GM10248 (cell line): ENCODE data around the gene MAN1C1.

Source experiments
- CTCF ChIA-PET: fragments of 300-600 bp; sonication (Branson Sonifier 250); formaldehyde crosslinking; extraction: SDS; loops from one replicate; lab custom pipeline; 2021; ENCODE audit warnings: antibody characterized with exemption; lab: Yijun Ruan, JAX
- POLR2A ChIA-PET: fragments of 350-650 bp; sonication (Branson Sonifier 250); formaldehyde crosslinking; extraction: SDS; loops from one replicate; lab custom pipeline; 2020; ENCODE audit warnings: antibody characterized with exemption; lab: Yijun Ruan, JAX
- DNase-seq: peaks from one replicate; pipeline ENCODE4 v3.0.0; 2012; ENCODE audit errors: extremely low spot score
- TF ChIP-seq, protein P1 (sequence below): IDR thresholded peaks from 2 replicates; pipeline ENCODE4 v1.5.1; 2012; ENCODE audit warnings: mild to moderate bottlenecking, low read depth; ENCODE audit errors: extremely low read depth, missing control alignments, control extremely low read depth

The MAN1C1 gene

DNA sequence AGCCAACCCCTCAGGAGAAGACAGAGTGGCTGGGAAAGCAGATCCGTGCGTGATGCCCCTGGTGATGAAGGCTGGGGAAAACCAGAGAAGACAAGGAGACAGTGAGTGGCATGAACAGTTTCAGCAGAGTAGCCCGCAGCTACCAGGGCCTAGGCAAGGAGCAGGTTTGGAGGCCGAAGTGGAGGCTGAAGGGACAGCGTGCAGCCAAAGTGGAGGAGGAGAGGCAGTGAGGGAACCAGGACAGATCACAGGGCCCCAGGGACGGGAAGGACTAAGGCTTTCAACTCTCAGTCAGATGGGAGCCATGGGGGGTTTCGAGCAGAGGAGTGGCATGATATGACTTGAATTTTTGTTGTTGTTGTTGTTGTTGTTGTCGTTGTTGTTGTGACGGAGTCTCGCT is 123.5 kb downstream of the MAN1C1 start:
- DNase-seq: no peak
- ChIA-PET CTCF (no interaction called here), POLR2A (no interaction called here)
- TF ChIP-seq, protein P1, sequence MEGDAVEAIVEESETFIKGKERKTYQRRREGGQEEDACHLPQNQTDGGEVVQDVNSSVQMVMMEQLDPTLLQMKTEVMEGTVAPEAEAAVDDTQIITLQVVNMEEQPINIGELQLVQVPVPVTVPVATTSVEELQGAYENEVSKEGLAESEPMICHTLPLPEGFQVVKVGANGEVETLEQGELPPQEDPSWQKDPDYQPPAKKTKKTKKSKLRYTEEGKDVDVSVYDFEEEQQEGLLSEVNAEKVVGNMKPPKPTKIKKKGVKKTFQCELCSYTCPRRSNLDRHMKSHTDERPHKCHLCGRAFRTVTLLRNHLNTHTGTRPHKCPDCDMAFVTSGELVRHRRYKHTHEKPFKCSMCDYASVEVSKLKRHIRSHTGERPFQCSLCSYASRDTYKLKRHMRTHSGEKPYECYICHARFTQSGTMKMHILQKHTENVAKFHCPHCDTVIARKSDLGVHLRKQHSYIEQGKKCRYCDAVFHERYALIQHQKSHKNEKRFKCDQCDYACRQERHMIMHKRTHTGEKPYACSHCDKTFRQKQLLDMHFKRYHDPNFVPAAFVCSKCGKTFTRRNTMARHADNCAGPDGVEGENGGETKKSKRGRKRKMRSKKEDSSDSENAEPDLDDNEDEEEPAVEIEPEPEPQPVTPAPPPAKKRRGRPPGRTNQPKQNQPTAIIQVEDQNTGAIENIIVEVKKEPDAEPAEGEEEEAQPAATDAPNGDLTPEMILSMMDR: no peak

DNA sequence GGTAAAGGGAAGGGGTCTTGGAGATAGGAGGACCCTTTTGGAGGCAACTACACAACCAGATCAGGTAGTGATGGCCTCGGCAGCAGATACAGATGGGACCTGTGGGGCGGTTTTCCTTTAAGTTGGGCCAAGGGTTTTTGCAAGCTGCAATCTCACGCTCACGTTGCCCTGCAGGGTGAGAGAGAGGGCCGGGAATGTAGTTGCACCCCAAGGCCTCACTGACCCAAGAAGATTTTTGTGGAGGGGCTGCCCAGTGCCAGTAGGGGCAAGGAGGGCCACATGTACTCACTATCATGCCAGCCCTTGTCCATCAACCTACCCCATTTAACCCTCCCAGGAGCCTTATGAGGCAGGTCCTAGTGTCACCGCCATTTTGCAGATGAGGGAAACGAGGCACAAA is 125.7 kb downstream of the MAN1C1 start:
- TF ChIP-seq, protein P1: no peak
- CTCF ChIA-PET: no interaction called here
- POLR2A ChIA-PET: no interaction called here
- no peak for DNase-seq

DNA sequence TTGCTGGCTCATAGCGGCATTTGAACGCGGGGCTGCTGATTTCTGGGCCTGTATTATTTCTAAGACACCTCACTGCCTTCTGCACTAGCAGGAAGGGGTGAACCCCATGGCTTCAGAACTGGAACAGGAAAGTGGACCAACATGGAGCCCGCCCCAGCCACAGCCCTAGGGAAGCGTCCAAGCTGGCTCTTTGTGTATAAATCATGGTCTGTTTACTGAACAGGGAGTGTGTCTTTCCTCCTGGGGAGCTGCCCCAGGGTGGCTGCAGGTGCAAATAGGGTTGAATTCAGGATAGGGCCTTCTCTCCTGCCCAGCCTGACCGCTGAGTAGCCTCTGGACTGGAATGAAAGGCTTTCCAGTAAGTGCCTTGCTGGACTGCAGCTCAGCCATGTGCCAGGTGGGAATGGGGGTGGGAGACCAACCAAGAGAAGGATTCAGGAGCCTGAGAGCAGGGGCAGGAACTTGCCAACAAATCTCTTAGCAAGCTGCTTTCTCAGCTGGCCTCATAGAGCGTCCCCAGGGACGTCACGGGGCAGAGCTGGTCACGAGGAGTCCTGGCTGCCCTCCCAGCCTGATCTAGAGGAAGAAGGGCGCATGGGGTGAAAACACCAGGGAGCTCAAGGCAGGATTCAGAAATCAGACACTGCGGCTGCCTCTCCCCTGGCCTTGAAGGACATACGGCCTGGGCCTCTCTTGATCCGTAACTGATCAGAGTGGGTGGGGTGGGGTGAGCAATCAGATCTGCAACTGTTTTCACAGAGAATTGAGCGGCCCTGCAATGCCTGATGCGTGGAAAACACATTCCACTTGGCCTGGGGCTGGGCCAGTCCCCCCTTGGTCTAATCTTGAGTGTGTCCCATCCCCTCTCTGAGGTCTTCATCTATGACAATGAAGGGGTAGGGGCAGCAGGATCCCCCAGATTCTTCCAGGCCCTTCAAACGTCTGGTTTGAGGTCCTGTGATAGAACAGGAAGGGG is 126.9 kb downstream of the MAN1C1 start:
- no peak for DNase-seq
- TF ChIP-seq, protein P1: no peak
- ChIA-PET POLR2A (interaction anchor here (0.6 kb wide), 1 partner anchor 1297 kb away, joined by 5 read pairs; no protein-coding TSS in a partner anchor), CTCF (no interaction called here)

DNA sequence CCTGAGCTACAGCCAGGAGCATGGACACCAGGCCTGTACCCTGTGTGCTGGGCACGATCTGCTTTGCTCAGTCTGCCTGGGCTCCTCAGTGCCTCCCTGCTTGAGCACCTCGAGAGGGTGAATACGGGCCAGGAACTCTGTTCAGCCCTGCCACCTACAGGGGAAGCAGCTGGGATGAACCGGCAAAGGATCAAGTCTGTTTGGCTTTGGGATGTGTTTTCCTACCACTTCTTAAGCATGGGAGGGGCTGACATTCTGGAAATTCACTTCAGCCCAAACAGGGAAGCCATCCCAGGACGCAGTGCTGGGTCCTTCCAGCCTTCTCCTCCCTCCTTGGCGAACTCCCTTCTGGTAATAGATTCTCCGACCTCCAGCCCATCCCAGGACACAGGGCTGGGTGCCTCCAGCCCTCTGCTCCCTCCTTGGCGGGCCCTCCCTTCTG is 127.6 kb downstream of the MAN1C1 start:
- no peak for DNase-seq
- TF ChIP-seq, protein P1: no peak
- CTCF ChIA-PET: no interaction called here
- POLR2A ChIA-PET: no interaction called here

DNA sequence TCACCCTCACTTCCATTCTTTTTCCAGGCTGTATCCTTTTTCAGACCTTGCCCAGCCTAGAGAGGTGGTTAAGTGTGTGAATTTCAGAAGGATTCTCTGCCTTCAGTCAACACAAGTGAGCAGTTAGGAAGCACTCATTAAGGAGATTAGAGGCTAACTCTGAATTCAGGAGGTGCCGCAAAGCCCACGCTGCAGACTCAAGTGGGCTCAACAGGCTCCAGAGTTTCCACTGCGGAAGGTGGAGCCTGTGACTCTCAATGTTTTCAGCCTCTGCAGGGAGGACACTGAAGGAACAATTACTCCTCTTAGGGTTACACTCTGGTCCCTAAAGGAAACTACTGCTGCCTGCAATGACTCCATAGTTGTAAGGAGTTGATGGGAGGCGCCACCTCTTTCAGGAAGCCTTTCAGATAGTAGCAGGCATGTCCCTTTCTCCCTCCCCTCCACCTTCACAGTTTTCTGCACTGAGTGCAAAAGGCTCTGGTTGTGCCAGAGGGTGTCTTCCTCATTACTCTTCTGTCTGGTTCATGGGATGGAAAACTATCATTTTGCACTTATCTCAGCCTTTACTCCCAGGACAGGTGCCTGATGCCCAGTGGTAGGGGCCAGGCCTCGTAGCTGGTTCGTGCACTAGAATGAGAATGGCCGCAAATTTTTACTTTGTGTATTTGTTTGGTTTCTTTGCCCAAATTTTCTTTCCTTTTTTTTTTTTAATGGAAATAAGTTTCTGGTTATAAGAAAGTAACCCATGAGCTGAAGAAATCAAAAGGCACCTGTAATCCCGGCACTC is 128.2 kb downstream of the MAN1C1 start:
- CTCF ChIA-PET: no interaction called here

More for the DNA sequence above, 128.2 kb downstream of the MAN1C1 start:
- POLR2A ChIA-PET: no interaction called here
- DNase-seq: no peak
- TF ChIP-seq, protein P1: no peak
